K562 (cell line): ENCODE measurements around the gene ZNF362. TPM values are rescaled to one million over a fixed set of nuclear protein-coding genes. Genes with fewer than 3 reads are reported as not detected.

Source experiments
- BDP1 ChIP-seq: IDR thresholded peaks from 3 replicates; pipeline ENCODE4 v1.6.1; 2011; ENCODE audit not compliant: insufficient read length, insufficient read depth
- CBX2 ChIP-seq: fragments of 200-600 bp; sonication (generic); IDR thresholded peaks from one replicate; pipeline ENCODE4 v1.6.1; 2012; ENCODE audit warnings: mild to moderate bottlenecking, low read length, inconsistent platforms; ENCODE audit not compliant: insufficient read depth, poor library complexity, severe bottlenecking
- E2F1 ChIP-seq: sonication (generic); formaldehyde crosslinking; IDR thresholded peaks from 2 replicates; pipeline ENCODE4 v1.8.1; 2023; ENCODE audit warnings: mild to moderate bottlenecking, missing genetic modification reagents, moderate library complexity
- ETS1 ChIP-seq: conservative IDR thresholded peaks from 2 replicates; pipeline ENCODE4 v1.6.1; 2011; ENCODE audit warnings: low read depth, mild to moderate bottlenecking, low read length; ENCODE audit not compliant: control insufficient read depth
- FOSL1 ChIP-seq: fragments of 200-800 bp; sonication (Bioruptor generic); conservative IDR thresholded peaks from 2 replicates; pipeline ENCODE4 v1.6.1; 2016; ENCODE audit warnings: missing genetic modification characterization, missing compliant biosample characterization
- HNRNPLL ChIP-seq: fragments of 200-400 bp; formaldehyde crosslinking; IDR thresholded peaks from 2 replicates; pipeline ENCODE4 v1.6.1; 2017; ENCODE audit warnings: low read length, low read depth, mild to moderate bottlenecking; ENCODE audit not compliant: poor library complexity, severe bottlenecking
- JUN ChIP-seq, 2 experiments: sonication (generic) in 1 of 2; formaldehyde crosslinking in 1 of 2; IDR thresholded peaks; 2 replicates each; pipeline versions ENCODE4 v1.6.1 to v1.8.0; 2012 to 2022; ENCODE audit warnings: borderline replicate concordance in 2 of 2, mild to moderate bottlenecking in 2 of 2, improper control_type of control experiment in 1 of 2, low read depth in 1 of 2, low read length in 1 of 2, missing genetic modification reagents in 1 of 2
- MITF ChIP-seq: IDR thresholded peaks from 2 replicates; pipeline ENCODE4 v1.6.1; 2014; ENCODE audit warnings: antibody characterized with exemption
- PCBP2 ChIP-seq: fragments of 200-400 bp; formaldehyde crosslinking; IDR thresholded peaks from 2 replicates; pipeline ENCODE4 v1.6.1; 2018; ENCODE audit warnings: low read length, low read depth, mild to moderate bottlenecking, moderate library complexity; ENCODE audit not compliant: poor library complexity, severe bottlenecking
- RBM15 ChIP-seq: fragments of 200-400 bp; formaldehyde crosslinking; IDR thresholded peaks from 2 replicates; pipeline ENCODE4 v1.6.1; 2018; ENCODE audit warnings: mild to moderate bottlenecking, low read length, moderate library complexity; ENCODE audit not compliant: insufficient read depth
- SMAD1 ChIP-seq: fragments of 150-350 bp; IDR thresholded peaks from 2 replicates; pipeline ENCODE4 v1.6.1; 2014; ENCODE audit warnings: low read length, low read depth; ENCODE audit not compliant: partially characterized antibody
- SMC3 ChIP-seq: conservative IDR thresholded peaks from 2 replicates; pipeline ENCODE4 v1.6.1; 2011; ENCODE audit warnings: low read depth, low read length, improper control_type of control experiment; ENCODE audit not compliant: insufficient read depth
- ZNF512 ChIP-seq: IDR thresholded peaks from 2 replicates; pipeline ENCODE4 v1.6.1; 2016; ENCODE audit warnings: missing genetic modification characterization, missing compliant biosample characterization
- ZNF589 ChIP-seq: fragments of 200-800 bp; sonication (Bioruptor generic); IDR thresholded peaks from 2 replicates; pipeline ENCODE4 v1.6.1; 2016; ENCODE audit warnings: low read depth, missing genetic modification characterization, missing compliant biosample characterization
- ZNF644 ChIP-seq: fragments of 200-800 bp; sonication (Bioruptor generic); IDR thresholded peaks from 2 replicates; pipeline ENCODE4 v1.6.1; 2016; ENCODE audit warnings: low read depth, missing genetic modification characterization, missing compliant biosample characterization
- ZNF79 ChIP-seq: fragments of 250-450 bp; sonication (Bioruptor Pico); IDR thresholded peaks from 2 replicates; pipeline ENCODE4 v1.4.0; 2020; ENCODE audit warnings: low read depth, mild to moderate bottlenecking, moderate library complexity
- polyA plus RNA-seq, 8 experiments: library from polyadenylated mRNA; depleted of rRNA in 4 of 8; stranded (reverse) in 5 of 8; unstranded in 3 of 8; fragments of >200 nt; fragmentation: Nextera tagmentation in 2 of 8; fragmentation: Illumina TruSeq in 1 of 8; extraction: Ambion mirVana in 2 of 8; extraction: Trizol in 1 of 8; gene quantifications; 2 replicates each; pipeline versions ENCODE4 v1.2.1 to v1.2.3, GENCODE V29; 2011 to 2014; ENCODE audit warnings: inconsistent platforms in 1 of 8, missing spikeins in 1 of 8
- total RNA-seq, 7 experiments: library from RNA; depleted of rRNA in 6 of 7; stranded (reverse); fragments of >200 nt in 6 of 7; fragmentation: Illumina TruSeq in 2 of 7; extraction: Trizol in 2 of 7; gene quantifications; 2 replicates each; pipeline versions ENCODE4 v1.2.1 to v1.2.3, GENCODE V29; 2011 to 2021; ENCODE audit warnings: low replicate concordance in 1 of 7
- TF ChIP-seq, protein P1 (sequence below): fragments of 250-450 bp; sonication (Bioruptor Pico); IDR thresholded peaks from 2 replicates; pipeline ENCODE4 v1.8.0; 2021; ENCODE audit warnings: moderate library complexity, mild to moderate bottlenecking, inconsistent platforms

Gene ZNF362
- total and polyA plus RNA-seq, 9 of the 15 experiments (the other 6 are each of a cell fraction or from before 2014, with no cell fraction given): 0.01 to 1.1 (median 0.35) TPM; not detected in 1

GRCh38 chr1:33349778-33350610 lies 93.7 kb downstream of the ZNF362 start (continued):
- TF ChIP-seq ZNF589 (CRISPR knock-in tag) (no peak; the same call in 1 of the 2 replicates), SMAD1 (peak; percentile 32), HNRNPLL (peak; percentile 39), ZNF79 (CRISPR knock-in tag) (no peak), ZNF644 (no peak), PCBP2 (no peak), SMC3 (no peak), FOSL1 (no peak), ETS1 (peak; percentile 53; the same call in 1 of the 2 replicates), CBX2 (no peak), MITF (peak; percentile 11; the same call in 1 of the 2 replicates), ZNF512 (tag) (no peak), BDP1 (no peak), JUN (IDR thresholded peaks at IDR 0.05; ENCODE audit: borderline replicate concordance, low read depth, low read length) (no peak), JUN (CRISPR knock-in tag; IDR thresholded peaks at IDR 0.05; ENCODE audit: borderline replicate concordance) (no peak), RBM15 (no peak), E2F1 (CRISPR knock-in tag) (peak; percentile 89)
- TF ChIP-seq, protein P1, sequence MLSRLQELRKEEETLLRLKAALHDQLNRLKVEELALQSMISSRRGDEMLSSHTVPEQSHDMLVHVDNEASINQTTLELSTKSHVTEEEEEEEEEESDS (CRISPR knock-in tag): no peak
